NCI-H345 treated with DMSO at 0.1 percent for 48 hours (cell line): ENCODE results near the gene BBS1.

Experiments
- DNase-seq: peaks from one replicate; lab custom pipeline; 2025; ENCODE audit not compliant: unreplicated experiment; lab: John Stamatoyannopoulos, UW

The BBS1 gene

DNA sequence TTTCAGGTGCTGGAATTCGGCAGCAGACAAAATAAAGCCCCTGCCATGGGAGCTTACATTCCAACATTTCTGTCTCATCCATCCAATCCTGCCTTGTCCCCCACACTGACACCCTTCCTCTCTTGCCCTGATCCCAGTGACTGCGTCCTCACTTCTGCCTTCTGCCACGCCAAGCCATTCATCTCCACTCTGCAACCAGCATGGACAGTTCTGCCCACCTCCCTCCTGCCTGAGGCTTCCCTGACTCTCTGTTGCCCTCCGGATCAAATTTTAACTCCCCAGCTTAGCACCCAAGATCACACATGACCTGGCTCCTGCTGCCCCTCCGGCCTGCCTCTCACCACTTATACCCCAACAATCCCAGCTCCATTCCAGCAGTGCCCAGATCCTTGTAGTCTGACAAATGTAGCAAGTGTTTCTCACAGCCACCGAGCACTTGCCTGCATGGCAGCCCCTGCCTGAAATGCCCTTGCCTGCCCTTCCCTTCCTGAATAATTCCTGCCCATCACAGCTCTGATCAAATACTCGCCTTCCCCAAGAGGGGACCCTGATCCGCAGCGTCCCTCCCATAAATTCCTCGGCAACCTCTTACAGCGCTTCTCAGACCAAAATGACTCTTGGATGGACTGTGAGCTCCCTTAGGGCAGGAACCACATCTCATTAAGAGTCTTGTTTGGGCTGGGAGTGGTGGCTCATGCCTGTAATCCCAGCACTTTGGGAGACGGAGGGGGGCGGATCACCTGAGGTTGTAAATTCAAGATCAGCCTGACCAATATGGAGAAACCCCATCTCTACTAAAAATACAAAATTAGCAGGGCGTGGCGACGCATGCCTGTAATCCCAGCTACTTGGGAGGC is 38.6 kb downstream of the BBS1 start:
- no peak for DNase-seq

DNA sequence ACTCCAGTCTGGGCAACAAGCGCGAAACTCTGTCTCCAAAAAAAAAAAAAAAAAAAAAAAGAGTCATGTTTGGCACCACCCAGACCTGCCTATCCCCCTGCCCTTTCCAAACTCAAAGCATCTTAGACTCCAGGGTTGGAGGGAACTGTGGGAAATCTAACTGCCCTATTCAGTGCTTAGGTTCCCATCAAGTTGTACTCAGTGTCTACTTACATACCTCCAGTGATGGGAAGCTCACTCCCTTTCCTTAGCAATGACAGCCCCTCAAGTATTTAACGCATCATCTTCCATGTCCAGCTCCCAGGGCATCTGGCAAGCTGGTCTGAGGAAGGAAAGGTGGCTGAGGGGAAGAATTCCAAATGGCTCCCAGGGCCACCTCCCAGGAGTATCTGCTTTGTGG is 39.3 kb downstream of the BBS1 start:
- no peak for DNase-seq

DNA sequence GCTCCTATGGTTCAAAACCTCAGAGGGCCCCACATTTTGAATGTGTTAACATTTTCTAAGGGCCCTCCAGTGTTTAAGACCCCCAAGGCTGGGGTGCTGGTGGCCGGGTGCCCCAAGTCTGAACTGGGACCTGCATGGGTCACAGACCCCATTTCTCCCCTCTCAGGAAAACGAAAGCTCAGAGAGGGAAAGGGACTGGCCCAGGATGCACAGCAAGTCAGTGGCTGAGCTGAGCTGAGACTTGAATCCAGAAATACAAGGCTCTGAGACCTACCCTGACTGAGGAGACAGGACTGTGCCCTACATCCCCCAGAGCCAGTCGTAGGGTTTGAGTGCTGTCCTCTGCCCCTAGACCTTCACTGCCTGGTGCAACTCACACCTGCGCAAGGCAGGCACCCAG is 40.5 kb downstream of the BBS1 start:
- DNase-seq: no peak

DNA sequence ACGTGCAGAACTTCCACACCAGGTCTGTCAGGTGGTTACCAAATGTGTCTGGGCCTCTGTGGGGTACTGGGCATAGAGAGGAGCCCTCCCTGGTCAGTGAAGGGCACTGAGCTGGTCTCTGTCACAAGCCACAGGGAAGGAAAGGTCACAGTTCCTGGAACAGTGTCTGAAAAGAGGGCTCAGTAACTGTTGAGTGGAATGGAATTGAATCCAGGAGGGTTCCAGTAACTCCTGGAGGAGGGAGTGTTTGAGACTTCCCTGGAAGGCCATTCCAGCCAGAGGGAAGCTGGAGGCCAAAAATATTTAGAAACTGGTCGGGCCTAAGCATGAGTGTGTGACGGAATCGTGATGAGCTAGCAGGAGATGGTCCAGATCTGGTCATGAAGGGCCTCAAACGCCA is 44.2 kb downstream of the BBS1 start:
- DNase-seq: no peak

DNA sequence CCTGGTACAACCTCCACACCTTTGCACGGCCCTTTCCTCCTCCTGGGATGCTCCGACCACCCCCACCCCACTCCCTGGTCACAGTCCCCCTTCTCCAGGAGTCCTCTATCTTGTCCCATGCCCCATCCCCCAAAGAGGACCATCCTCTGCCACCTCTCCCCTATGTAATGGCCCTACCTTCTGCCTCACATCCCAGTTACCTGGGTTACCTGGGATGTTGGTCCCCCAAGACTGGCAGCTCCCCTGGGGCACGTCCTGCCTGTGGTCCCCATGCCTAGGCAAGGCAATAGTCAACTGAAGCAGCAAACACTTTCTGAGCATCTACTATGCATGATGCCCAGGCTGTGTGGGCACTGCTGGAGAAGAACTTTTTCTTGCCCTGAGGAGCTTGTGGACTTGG is 45.0 kb downstream of the BBS1 start:
- no peak for DNase-seq

DNA sequence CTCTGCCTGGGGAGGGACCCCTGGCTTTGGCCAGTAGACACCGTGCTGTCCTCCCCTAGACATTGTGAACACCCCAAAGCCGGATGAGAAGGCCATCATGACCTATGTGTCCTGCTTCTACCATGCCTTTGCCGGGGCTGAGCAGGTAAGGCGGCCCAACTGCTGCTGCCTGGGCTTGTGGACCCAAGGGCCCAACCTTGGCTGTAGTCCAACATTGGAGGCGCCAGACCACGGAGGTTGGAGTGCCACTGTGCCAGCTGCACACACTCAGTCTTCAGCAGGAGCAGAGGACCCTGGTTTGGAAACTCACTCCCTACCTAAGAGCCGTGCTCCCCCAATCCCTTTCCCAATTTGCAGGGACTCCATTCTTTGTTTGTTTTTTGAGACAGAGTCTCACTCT is 45.7 kb downstream of the BBS1 start:
- peak; percentile 9 for DNase-seq

DNA sequence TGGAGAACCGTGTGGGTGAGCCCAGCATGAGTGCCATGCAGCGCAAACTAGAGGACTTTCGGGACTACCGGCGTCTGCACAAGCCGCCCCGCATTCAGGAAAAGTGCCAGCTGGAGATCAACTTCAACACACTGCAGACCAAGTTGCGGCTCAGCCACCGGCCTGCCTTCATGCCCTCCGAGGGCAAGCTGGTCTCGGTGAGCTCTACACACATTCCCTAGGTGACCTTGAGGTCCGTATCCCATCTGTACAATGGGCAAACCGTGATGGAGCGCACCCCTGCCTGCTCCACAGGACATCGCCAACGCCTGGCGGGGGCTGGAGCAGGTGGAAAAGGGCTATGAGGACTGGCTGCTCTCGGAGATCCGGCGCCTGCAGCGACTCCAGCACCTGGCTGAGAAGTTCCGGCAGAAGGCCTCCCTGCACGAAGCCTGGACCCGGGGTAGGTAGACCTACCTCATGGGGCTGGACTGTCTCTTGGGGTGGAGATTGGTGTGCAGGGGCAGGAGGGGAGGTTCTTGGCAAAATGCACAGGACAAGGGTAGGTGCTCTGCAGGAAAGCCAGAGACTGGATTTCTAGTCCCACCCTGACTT is 47.4 kb downstream of the BBS1 start:
- no peak for DNase-seq

DNA sequence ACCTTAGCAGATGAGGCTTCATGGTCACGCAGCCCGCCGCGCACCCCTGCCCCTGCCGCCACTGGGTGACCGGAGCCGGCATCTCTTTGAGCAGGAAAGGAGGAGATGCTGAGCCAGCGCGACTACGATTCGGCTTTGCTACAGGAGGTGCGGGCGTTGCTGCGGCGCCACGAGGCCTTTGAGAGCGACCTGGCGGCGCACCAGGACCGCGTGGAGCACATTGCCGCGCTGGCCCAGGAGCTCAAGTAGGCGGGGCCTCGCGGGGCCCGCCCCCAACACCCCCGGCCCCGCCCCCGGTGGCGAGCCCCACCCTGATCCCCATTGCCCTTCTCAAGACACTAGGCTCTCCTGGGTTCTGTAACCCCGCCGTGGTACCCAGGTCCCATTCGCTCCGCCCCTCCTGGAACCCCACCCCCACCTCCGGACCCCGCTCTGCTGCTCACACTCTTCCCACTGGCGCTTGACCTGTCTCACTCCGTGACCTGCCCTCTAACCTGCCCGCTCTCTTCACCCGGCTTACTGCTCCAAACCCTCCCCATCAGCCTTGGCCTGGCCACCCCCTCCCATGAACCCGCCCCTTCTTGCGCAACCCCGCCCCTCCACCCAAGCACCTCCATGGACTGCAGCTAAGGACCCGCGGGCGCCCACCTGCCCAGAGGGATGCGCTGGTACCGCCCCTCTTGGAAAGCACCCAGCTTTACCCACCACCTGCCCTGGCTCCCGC is 48.9 kb downstream of the BBS1 start:
- DNase-seq: no peak

DNA sequence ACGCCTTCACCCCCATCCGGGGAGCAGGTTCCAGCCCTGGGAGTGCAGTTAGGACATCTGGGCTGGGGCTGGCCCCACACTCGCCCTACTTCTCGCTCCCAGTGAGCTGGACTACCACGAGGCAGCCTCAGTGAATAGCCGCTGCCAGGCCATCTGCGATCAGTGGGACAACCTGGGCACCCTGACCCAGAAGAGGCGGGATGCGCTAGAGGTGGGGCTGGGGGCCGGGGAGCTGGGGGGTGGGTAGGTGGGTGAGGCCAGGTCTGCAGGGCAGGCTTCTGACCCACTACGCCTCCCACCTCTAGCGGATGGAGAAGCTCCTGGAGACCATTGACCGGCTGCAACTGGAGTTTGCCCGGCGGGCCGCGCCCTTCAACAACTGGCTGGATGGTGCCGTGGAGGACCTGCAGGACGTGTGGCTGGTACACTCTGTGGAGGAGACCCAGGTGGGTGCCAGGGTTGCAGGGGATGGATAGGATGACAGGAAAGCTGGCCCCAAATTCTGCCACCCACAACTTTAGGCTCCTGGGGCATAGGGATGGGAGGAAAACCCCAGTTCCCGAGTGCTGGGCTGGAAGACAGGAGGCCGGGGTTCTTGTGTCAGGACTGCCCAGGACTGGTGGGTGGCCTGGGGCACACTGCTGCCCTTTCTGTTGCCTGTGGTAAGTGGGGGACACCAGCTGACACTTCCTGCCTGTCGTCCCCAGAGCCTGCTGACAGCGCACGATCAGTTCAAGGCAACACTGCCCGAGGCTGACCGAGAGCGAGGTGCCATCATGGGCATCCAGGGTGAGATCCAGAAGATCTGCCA is 49.6 kb downstream of the BBS1 start:
- DNase-seq: no peak

DNA sequence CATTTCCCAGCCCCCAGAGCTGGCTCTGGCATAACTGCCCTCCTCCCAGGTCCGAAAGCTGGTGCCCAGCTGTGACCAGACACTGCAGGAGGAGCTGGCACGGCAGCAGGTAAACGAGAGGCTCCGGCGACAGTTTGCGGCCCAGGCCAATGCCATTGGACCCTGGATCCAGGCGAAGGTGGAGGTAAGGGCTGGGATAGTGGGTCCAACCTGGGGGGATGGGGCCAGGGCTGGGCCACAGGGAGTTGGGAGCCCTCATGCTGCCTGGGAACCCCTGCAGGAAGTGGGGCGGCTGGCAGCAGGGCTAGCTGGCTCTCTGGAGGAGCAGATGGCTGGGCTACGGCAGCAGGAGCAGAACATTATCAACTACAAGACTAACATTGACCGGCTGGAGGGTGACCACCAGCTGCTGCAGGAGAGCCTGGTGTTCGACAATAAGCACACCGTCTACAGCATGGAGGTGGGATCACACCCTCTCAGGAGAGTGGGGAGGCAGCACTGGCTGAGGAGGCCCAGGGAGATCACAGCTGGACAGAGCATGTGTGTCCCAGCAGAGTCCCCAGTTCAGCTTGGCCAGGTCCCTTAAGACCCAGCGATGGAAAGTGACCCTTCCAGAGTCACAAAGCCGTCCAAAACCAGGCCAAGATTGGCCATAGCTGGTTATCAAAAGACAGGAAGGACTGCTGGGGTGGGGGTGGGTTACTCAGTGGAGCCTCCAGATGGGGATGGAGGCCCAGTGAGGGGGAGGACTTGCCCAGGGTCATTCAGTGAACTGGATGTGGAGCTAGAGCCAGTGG is 50.9 kb downstream of the BBS1 start:
- no peak for DNase-seq

DNA sequence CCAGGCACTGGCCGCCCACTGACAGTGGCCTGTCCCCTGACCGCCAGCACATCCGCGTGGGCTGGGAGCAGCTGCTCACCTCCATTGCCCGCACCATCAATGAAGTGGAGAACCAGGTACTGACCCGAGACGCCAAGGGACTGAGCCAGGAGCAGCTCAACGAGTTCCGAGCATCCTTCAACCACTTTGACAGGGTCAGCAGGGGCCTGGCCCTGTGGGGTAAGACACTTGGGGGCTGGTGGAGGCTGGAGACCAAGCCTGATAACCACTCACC is 51.5 kb downstream of the BBS1 start:
- DNase-seq: no peak

DNA sequence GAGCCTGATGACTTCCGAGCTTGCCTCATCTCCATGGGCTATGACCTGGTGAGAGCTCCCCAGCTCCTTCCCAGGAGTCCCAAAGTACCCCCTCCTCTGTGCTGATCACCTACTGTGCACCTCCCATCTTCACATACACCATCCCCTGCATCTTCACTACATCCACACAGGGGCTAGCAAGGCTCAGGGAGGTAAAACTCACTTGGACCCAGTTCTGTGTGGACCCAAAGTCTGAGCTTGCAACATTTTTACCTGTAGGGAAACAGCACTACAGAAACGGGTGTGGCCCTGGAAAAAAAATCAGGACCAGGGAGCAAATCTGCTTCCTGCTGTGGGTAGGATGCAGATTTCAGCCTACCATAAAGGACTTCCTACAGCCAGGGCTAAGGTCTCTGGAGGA is 51.8 kb downstream of the BBS1 start:
- no peak for DNase-seq

DNA sequence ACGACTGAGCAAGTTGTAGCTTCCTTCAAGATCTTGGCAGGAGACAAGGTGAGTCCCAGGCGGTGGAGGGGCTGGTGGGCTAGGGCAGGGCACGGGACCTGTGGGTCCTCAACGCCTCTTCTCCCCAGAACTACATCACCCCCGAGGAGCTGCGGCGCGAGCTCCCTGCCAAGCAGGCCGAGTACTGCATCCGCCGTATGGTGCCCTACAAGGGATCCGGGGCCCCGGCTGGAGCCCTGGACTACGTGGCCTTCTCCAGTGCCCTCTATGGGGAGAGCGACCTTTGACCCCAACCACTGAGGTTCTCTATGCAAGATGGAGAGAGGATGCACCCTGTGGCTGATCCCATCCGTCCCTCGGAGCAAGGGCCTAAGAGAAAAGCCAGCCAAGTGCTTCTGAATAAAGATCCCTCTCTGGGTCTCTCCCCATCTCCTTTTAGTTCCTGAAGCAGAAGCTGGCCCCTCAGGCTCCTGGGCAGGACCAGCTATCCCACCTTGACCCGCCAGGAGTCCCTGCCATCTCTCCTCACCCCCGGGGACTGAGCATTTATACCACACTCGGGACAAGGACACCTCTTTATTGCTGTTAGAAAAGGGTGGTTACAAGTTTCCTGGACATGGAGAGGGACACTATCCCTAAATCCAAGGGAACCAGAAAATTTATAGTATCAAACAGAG is 52.6 kb downstream of the BBS1 start:
- no peak for DNase-seq

DNA sequence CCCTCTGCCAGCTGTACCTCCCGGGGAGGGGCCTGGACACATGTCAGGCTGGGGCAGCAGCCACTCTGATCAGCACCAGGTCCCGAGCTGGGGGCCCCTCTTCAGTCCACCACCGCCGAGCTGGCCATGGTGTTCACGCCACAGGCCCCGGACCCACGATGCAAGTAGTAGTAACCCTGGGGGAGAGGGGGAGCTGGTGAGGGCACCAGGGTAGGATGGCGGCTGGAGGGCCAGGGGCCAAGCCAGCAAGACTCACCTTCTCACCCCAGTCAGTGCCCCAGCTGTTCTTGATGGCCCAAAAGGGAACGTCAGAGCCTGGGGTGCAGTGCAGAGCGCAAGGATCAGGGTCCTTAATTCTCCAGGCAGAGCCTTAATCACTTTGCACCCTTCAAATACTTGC is 53.4 kb downstream of the BBS1 start:
- no peak for DNase-seq

DNA sequence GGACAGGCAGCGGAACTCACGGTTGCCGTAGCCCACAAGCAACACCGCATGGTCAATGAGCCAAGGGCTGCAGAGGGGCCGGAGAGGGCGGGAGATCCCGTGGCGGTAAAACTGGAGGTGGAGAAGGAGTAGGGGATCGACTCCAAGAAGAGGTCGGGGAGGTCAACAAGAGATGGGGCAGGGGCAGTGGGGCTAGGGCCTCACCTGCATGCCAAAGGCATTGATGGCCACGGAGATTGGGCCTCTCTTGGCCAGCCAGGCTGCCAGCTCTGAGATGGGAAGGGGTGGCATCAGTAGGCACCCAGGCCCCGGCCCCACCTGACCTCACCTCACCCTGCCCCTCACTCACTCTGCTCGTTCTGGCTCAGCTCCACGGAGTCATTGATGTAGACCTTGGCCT is 54.1 kb downstream of the BBS1 start:
- no peak for DNase-seq

DNA sequence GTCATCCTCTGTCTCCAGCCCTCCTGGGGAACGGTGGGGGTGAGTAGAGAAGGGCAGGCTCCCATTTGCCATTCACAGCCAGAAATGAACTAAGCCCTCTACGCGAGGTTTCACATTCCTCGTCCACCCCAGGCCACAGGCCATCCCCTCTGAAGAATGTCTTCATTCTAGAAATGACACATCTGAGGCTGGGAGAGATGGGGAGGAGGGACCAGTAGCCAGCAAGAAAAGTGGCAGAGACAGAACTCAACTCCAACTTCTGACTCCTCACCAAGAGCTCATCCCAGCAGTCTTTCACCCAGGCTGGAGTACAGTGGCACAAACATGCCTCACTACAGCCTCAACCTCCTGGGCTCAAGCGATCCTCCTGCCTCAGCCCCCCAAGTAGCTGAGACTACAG is 54.5 kb downstream of the BBS1 start:
- DNase-seq: no peak

DNA sequence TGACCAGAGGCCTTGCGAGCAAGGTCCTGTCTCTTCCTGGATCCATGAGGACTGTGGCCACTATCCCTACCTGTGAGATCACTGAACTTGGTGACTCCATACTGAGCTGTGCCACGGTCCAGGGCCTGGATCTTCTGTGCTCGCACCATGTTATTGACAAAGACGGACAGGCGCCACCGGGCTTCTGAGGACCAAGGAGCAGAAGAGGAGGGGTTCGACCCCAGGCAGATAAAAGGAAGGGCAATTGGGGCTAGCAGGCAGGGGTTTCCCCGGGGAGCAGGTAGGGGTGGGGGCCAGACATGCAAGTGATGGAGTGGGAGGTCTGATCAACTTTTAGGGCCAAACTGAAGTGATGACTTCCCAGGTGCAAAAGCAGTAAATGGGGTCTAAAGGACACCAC is 55.8 kb downstream of the BBS1 start:
- no peak for DNase-seq

DNA sequence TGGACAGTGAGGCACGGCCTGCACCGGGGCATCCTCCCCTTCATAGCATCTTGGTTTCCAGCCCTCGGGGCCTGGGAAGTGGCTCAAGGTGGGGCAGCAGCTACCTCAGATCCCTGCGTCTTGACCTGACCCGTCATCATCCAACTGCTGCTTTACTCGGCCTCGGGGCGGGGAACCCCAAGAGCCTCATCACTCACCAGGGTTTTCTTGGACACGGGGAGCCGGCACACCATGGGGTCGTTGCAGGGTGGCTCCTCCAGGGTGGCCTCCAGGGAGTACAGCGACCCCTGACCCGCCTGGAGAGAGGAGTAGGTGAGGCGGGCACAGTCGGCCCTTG is 57.3 kb downstream of the BBS1 start:
- no peak for DNase-seq

DNA sequence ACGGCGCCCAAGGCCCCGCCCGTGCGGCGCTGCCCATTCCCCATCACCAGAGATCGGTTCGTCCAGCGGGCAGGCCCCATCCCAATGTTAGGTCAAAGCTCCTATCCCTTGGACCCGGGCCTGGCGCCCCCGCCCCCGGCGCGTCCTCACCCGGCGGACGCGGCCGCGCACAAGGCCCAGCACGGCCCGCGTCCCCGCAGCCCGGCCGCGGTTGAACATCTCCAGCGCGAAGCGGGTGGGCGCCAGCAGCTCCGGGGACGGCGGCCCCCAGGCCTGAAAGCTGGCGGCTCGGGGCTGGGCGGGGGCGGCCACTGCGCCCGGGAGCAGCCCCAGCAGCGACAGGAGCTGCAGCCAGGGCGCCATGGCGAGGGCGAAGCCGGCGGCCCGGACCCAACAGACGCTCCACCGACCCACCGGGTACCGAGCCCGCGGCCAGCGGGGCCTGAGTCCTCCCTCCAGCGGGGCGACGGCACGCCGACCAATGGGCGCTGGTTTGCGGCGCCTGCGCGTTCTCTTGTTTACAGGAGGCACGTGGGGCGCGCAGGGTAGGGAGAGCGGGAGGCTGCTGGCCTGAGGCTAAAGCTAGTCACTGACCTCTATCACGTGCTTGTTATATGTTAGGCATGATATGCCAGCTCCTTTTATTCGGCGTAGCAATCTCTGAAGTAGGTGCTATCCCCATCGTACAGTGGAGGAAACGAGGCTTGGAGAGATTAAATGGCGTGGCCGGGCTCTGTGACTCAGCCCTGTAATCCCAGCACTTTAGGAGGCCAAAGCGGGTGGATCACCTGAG is 57.9 kb downstream of the BBS1 start, which contains the start of gene CTSF:
TSS of gene CTSF (minus strand) at position 483 of the 793 bp plus-strand sequence. CDS start at position 363, 120 bp downstream.
- peak; percentile 54 for DNase-seq
